Activated CD8-positive, alpha-beta memory T cell treated with anti-CD3 and anti-CD28 coated beads for 48 hours (primary cell): Measurements from ENCODE around the gene HDLBP.

Experiments
- DNase-seq, 3 experiments: peaks; one replicate each; pipeline ENCODE4 v3.0.0-alpha.2; 2020; ENCODE audit warnings: low read depth in 2 of 3, low spot score in 2 of 3

The HDLBP gene

GRCh38 chr2:241229563-241230401, 85.7 kb downstream of the HDLBP start:
- no peak for DNase-seq

GRCh38 chr2:241228860-241229516, 86.5 kb downstream of the HDLBP start:
- no peak for DNase-seq

- no peak for DNase-seq
These were observed 87.2 kb downstream of the HDLBP start for GRCh38 chr2:241228081-241228859.

- no peak for DNase-seq
These were observed 87.9 kb downstream of the HDLBP start for GRCh38 chr2:241227594-241227993.

GRCh38 chr2:241226723-241227572, 88.5 kb downstream of the HDLBP start:
- DNase-seq, result no peak

GRCh38 chr2:241225983-241226382, 89.5 kb downstream of the HDLBP start:
- no peak for DNase-seq

GRCh38 chr2:241225545-241225944, 89.9 kb downstream of the HDLBP start:
- no peak for DNase-seq

GRCh38 chr2:241224851-241225438, 90.5 kb downstream of the HDLBP start:
- no peak for DNase-seq

GRCh38 chr2:241224018-241224850, 91.2 kb downstream of the HDLBP start:
- DNase-seq, result no peak

GRCh38 chr2:241223211-241224017, 92.1 kb downstream of the HDLBP start:
- DNase-seq, result no peak

- DNase-seq, result no peak
These were observed 95.6 kb downstream of the HDLBP start for GRCh38 chr2:241219856-241220356.

GRCh38 chr2:241219030-241219382, 96.5 kb downstream of the HDLBP start:
- DNase-seq, result no peak

GRCh38 chr2:241218131-241219029, 97.1 kb downstream of the HDLBP start:
- no peak for DNase-seq

GRCh38 chr2:241217320-241218031, 98.0 kb downstream of the HDLBP start:
- no peak for DNase-seq

GRCh38 chr2:241216211-241216761, 99.2 kb downstream of the HDLBP start:
- no peak for DNase-seq

- DNase-seq, result no peak
These were observed 100.1 kb downstream of the HDLBP start for GRCh38 chr2:241215421-241215820.

GRCh38 chr2:241214766-241215165, 100.7 kb downstream of the HDLBP start:
- no peak for DNase-seq
